OCI-M2 (cell line): ENCODE measurements around the gene TTC21A.
"Not testable (repeated sequence)": the region's sequence is repeated elsewhere in the genome, so short reads cannot be mapped to it uniquely, and the experiment has no call there.

ENCODE experiments used
- DNase-seq: peaks from one replicate; lab custom pipeline; 2025; ENCODE audit not compliant: unreplicated experiment; lab: John Stamatoyannopoulos, UW

Gene TTC21A

DNA sequence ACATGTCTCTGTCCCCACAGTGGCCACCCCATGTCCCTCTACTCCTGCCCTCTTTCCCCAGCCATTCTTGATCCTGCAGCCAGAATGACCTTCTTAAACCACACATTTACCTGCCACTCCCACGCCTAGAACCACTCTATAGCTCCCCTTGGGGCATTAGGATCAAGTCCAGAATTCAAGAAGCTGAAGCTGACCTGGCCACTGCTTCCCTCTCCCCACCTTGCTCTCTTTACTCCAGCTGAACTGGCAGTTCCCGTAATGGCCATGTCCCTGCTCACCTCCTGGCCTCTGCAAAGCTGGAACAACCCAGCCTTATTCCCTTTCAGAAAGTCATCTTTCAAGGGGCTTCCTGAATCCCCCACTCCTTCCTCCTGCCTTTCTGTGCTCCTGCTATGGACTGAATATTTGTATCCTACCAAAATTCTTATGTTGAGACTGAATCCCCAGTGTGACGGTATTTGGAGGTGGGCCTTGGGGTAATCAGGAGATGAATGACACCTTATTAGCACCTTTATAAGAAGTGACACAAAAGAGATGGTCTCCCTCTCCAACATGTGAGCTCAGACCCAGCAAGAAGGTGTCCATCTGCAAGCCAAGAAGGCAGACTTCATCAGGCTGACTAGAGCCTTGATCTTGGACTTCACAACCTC lies 42.1 kb downstream of the TTC21A start:
- DNase-seq = no peak

DNA sequence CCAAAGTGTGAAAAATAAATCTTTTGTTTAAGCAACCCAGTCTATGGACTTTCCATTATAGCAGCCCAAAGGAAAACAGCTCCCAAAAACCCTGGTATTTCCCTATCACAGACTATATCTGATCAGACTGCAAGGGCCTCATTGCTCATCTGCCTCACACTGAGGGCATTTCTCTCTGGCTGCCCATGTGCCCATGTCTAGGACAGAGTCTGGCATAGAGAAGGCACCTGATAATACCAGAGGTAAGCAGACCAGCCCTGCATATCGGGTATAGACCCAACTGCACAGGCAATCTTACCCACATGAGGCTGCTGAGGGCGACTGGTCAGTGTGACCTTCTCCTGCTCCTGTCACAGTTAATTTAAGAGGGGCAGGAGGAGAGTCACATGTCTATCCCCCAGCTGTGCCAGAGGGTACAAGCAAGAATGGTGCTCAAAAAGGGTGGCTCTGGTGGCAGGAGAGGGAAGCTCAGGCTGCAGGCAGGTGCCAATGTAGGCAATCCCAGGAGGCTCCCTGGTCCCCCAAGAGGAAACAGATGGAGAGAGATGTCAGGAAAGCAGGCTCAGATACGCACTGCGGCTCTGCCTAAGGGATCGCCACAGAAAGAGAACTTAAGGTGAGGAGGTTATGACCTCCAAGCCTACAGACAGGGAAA lies 42.8 kb downstream of the TTC21A start:
- no peak for DNase-seq

- no peak for DNase-seq
These were observed 43.5 kb downstream of the TTC21A start for GRCh38 chr3:39150803-39151631.

- DNase-seq = no peak
These were observed 46.4 kb downstream of the TTC21A start for GRCh38 chr3:39153977-39154279.

DNA sequence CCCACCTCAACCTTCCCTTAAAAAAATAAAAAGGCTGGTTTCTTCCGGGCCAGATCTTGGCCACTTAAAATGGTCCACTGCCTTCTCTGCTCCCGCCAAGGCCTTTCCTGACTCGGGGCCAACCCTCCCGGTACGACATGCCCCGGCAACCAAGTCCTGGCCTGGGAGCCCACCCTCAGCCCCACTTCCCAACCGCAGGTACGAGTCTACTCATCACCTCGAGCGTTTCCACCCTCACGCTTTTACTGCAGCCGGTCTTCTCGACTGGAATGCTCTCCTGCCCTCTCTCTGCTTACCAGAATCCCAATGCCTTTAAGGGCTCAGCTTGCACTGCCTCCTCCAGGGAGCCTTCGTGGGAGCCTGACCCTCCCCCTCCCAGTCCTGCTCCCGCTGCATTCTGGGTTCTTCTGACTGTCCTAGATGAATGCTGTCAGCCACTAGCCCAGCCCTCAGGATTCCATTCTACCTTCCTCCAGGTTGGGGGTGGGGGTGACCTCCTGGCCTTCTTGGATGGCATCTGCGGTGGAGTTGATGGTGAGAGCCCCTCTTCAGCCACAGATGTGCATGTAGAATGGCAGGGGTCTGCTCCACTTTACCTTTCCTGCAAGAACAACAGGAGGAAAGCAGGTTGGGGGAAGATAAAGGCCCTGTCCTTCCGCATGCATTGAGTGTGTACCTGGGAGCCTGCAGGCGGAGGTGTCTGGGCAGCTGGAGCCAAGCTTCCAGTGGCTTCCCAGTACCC lies 47.0 kb downstream of the TTC21A start:
- DNase-seq = no peak

GRCh38 chr3:39156421-39156820 lies 48.9 kb downstream of the TTC21A start:
- DNase-seq = no peak

DNA sequence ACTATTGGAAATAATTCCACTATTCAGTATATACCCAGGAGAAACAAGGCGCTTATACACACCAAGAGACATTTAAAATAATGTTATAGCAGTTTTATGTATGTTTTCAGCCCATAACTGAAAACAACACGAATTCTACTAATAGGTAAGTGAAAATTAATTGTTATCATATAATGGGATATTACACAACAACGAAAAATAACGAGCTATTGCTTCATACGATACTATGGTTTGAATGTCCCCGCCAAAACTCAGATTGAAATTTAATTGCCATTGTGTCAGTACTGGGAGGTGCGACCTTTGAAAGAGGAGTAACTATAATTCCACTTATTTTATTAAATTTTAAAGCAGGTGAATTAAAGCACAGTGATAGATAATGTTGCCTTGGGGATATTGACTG lies 49.9 kb downstream of the TTC21A start:
- DNase-seq = no peak

DNA sequence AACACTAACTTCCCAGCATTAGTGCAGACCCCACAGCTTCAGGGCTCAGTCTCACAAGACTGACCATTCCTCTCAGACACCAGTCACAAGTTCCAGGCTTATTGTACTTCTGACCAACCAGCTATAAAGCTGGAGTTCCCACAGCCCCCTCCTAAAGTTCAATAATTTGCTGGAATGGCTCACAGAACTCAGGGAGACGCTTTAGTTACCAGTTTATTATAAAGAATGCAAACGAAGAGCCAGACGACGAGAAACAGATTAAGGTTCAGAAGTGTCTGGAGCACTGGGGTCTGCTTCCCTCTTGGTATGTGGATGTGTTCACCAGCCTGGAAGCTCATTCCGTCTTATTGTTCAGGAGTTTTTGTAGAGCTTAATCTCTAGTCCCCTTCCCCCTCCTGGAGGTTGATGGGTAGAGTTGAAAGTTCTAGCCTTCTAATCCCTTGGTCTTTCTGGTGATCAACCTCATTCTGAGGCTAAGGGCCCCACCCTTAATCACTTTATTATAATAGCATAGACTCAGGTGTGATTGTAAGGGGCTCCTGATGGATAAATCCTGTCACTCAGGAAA lies 50.8 kb downstream of the TTC21A start:
- no peak for DNase-seq

- no peak for DNase-seq
These were observed 56.9 kb downstream of the TTC21A start for GRCh38 chr3:39164414-39164813.

- no peak for DNase-seq
These were observed 58.0 kb downstream of the TTC21A start for GRCh38 chr3:39165518-39165917.

- no peak for DNase-seq
These were observed 58.7 kb downstream of the TTC21A start for GRCh38 chr3:39166134-39166710.

GRCh38 chr3:39166932-39167532 lies 59.6 kb downstream of the TTC21A start:
- no peak for DNase-seq

GRCh38 chr3:39168156-39168780 lies 60.8 kb downstream of the TTC21A start:
- no peak for DNase-seq

GRCh38 chr3:39169712-39170111 lies 62.2 kb downstream of the TTC21A start:
- no peak for DNase-seq

- no peak for DNase-seq
These were observed 63.0 kb downstream of the TTC21A start for GRCh38 chr3:39170461-39170860.

DNA sequence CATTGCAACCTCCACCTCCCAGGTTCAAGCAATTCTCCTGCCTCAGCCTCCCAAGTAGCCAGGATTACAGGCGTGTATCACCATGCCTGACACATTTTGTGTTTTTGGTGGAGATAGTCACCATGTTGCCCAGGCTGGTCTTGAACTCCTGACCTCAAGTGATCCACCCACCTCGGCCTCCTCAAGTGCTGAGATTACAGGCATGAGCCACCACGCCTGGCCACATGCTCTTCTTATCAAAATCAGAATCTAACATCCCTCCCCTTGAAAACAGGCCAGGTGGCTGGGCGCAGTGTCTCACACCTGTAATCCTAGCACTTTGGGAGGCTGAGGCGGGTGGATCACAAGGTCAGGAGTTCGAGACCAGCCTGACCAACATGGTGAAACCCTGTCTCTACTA lies 63.4 kb downstream of the TTC21A start:
- DNase-seq = not testable (repeated sequence)

- no peak for DNase-seq
These were observed 64.4 kb downstream of the TTC21A start for GRCh38 chr3:39171860-39172259.

DNA sequence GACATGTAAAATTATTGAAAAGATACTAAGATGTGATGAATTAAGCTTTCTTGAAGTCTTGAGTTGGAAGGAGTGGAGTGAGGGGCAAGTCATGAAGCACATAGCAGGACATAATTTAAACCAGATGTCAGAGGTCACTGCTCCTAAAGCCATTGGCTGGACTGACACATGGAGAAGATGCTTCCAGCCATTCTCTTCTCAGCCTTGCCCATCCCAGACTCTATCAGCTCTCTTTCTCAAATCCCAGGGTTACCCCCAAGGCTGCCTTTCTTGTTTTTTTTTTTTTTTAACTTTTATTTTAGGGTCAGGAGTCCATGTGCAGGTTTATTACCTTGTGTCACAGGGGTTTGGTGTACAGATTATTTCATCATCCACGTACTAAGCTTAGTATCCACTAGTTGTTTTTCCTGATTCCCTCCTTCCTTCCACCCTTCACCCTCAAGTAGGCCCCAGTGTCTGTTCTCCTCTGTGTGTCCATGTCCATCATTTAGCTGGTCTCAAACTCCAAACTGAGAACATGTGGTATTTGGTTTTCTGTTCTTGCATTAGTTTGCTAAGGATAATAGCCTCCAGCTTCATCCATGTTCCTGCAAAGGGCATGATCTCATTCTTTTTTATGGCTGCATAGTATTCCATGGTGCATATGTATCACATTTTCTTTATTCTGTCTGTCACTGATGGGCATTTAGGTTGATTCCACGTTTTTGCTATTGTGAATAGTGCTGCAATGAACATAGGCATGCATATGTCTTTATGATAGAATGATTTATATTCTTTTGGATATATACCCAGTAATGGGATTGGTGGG lies 66.0 kb downstream of the TTC21A start:
- no peak for DNase-seq

- DNase-seq = no peak
These were observed 68.7 kb downstream of the TTC21A start for GRCh38 chr3:39176025-39176714.
